Dedifferentiated amniotic fluid mesenchymal stem cell (primary cell): Measurements from ENCODE around the gene MAP3K14.
"Not testable (repeated sequence)": the region's sequence is repeated elsewhere in the genome, so short reads cannot be mapped to it uniquely, and the experiment has no call there.

Experiments
- DNase-seq: peaks from one replicate; pipeline ENCODE4 v3.0.0-alpha.2; 2016; ENCODE audit errors: extremely low spot score

The MAP3K14 gene

GRCh38 chr17:45258981-45259380 is 57.8 kb downstream of the MAP3K14 start:
- DNase-seq = no peak

DNA sequence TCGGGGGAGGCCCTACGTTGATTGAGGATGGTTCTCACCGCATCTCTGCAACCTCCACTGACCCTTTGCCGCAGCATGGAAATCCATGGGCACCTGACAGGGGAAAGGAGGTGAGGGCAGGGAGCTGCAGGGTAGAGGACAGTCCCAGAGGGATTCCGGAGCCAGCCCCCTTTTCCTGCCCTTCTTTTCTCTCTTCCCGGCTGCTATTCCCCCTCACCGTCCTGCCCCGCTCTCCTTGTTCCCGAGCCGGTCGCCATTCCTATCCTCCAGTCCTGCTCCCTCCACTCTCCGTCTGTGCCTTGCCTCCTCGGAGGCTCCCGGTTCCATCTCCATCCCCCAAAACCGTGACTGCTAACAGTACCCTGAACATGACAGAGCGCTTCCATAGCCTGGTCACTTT is 59.7 kb downstream of the MAP3K14 start:
- no peak for DNase-seq

- DNase-seq = no peak
Observed at GRCh38 chr17:45256114-45256966, 60.5 kb downstream of the MAP3K14 start.

DNA sequence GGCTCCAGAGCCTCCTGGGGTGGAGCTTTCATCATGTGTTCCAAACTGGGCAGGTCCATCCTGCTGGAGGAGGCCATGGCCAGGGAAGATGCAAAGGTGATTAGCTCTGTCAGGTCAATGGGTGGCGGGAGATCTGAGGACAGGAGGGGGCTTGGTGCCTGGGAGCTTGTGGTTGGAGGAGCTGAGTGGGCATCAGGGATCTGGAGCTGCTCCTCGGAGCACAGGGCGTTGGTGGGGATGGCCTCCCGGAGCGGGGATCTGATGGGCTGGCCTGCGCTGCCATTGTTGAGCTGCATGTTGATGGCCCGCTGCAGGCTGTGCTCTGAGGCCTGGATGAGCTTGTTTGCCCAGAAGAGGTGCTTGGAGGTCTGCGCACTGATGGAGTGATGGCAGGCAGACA is 61.5 kb downstream of the MAP3K14 start:
- no peak for DNase-seq

DNA sequence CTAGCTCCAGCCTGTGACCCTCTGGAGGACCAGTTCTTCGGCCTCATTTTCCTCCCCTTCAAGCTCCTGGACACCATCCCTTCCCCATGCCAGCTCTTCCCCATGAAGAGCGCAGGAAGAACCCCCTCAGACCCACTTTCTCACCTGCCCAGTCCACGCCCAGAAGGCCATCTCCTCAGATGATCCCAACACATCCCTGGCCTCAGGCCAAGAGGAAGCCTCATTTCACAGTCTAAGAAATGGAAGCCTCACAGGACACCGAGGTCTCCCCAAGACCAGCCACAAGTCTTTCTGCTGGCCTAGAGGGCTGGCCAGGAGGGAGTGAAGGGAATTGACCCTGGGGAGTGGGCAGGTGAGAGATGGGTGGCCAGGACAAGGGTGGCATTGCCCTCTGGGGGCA is 62.9 kb downstream of the MAP3K14 start:
- DNase-seq = no peak

GRCh38 chr17:45253237-45253636 is 63.6 kb downstream of the MAP3K14 start:
- not testable (repeated sequence) for DNase-seq

GRCh38 chr17:45251931-45252330 is 64.9 kb downstream of the MAP3K14 start:
- no peak for DNase-seq

GRCh38 chr17:45248132-45248957 is 68.5 kb downstream of the MAP3K14 start:
- no peak for DNase-seq

- DNase-seq = peak; percentile 44
Observed at GRCh38 chr17:45247429-45248131, 69.2 kb downstream of the MAP3K14 start.

DNA sequence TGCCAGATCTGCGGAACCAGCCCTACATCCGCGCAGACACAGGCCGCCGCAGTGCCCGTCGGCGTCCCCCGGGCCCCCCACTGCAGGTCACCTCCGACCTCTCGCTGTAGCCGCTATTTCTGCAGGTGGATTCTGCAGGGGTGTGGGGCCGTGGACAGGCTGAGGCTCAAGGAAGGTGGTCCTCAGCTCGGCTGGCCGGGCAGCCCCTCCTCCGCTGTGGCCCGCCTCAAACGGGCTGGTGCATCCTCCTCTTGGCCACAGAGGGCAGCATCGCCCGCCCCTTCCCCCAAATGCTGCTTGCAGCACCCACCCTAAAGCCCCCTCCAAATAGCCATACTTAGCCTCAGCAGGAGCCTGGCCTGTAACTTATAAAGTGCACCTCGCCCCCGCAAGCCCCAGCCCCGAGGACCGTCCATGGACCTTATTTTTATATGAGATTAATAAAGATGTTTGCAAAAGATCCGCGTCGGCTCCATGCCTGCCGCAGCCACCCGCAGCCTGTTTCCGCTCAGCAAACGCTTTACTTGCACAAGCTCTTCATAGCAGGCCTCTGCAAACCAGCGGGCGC is 69.9 kb downstream of the MAP3K14 start:
- DNase-seq = no peak

DNA sequence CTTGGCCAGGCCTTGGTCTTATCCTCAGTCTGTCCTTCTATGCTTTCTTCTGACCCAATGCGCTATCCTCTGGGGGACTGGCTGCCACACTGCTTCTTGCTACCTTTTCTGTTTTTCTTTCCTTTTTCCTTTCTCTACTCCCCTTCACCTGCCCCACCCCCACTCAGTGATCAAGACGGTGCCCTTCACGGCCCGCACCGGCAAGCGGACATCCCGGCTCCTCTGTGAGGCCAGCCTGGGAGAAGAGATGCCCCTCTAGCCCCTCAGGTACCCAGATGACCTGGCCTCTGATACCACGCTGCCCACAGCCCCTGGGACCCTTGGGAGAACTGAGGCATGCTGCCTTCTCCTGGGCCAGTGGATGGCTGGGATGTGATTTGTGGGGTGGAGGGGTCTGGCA is 70.5 kb downstream of the MAP3K14 start:
- no peak for DNase-seq

- no peak for DNase-seq
Observed at GRCh38 chr17:45244725-45245656, 71.8 kb downstream of the MAP3K14 start.

DNA sequence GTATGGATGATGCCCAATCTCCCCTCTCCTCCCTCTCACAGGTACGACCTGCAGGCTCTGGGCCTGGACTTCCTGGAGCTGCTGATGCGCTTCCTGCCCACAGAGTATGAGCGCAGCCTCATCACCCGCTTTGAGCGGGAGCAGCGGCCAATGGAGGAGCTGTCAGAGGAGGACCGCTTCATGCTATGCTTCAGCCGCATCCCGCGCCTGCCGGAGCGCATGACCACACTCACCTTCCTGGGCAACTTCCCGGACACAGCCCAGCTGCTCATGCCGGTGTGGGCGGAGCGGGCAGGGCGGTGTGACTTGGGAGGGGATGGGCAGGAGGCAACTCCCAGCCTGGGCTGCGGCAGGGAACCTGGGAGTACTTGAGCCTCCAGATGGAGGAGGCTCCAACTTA is 73.1 kb downstream of the MAP3K14 start:
- DNase-seq = no peak

DNA sequence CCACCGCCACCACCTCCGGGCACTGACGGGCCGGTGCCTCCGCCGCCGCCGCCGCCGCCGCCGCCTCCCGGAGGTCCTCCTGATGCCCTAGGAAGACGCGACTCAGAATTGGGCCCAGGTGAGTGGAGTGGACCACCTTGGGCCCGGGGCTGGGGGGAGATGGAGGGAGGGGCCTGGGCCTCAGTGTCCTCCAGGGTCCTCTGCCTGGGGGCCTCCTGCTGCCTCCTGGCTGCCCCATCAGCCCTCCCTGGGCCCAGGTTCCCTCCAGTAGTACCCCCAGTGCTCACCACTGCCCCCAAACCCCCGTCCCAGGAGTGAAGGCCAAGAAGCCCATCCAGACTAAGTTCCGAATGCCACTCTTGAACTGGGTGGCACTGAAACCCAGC is 74.8 kb downstream of the MAP3K14 start:
- no peak for DNase-seq

DNA sequence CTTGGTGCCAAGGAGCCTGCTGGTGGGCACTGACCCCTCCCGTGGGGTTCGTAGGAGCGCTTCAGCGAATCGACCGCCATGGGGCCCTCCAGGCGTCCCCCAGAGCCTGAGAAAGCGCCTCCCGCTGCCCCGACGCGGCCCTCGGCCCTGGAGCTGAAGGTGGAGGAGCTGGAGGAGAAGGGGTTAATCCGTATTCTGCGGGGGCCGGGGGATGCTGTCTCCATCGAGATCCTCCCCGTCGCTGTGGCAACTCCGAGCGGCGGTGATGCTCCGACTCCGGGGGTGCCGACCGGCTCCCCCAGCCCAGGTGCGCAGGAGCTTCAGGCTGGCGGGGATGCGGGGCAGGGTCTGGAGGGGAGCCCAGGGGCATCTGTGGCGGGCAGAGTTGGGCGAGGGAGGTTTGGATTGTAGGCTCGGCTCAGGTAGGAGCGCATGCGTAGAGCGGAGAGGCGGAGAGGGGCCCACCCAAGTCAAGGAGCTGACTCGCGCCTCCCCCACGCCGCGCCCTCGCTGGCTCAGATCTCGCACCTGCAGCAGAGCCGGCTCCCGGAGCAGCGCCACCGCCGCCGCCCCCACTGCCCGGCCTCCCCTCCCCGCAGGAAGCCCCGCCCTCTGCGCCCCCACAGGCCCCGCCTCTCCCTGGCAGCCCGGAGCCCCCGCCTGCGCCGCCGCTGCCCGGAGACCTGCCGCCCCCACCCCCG is 75.3 kb downstream of the MAP3K14 start:
- no peak for DNase-seq

DNA sequence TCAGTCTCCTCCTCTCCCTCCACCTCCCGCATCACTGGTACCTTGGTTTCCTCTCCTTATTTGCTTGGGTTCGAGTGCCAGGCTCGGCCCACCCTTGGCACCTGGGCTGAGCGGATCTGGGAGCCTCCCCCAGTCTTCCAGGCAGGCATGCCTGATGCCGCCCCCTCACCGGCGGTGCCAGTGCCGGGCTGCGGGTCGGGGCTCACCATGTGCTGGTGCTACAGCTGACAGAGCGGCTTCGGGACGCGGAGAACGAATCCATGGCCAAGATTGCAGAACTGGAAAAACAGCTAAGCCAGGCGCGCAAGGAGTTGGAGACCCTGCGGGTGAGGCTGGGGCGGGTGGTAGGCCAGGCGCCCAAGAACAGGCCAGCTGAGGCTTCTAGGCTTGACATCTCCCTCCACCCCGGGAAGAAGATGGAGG is 75.9 kb downstream of the MAP3K14 start:
- DNase-seq = no peak

DNA sequence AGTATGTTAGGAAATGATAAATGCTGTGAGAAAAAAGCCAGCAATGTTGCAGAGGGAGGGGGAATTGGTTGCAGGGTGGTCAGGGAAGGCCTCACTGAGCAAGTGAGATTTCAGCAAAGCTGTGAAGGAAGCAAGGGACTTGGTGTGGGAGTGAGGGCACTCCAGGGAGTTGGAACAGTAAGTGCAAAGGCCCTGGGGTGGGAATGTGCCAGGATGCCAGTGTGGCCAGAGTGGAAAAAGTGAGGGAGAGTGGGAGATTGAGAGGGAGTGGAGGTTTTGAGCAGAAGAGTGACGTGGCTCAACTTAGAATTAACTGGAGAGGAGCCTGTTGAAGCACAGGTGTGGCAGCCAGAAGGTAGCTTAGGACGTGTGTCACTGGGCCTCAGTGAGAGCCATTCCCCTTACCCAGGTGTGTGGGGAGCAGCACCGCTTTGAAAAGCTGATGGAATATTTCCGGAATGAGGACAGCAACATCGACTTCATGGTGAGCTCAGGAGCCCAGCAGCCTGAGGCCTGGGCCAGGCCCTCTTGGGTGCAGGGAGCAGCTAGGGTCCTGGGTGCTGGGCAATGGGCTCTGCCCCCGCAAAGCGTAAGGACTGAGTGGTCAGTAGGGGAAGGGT is 78.6 kb downstream of the MAP3K14 start:
- DNase-seq = no peak

- DNase-seq = no peak
Observed at GRCh38 chr17:45237686-45238085, 79.1 kb downstream of the MAP3K14 start.

- no peak for DNase-seq
Observed at GRCh38 chr17:45236282-45236606, 80.6 kb downstream of the MAP3K14 start.
